Skeletal muscle satellite cell (primary cell): ENCODE data around the gene DDC. TPM values are rescaled to one million over a fixed set of nuclear protein-coding genes. Genes with fewer than 3 reads are reported as not detected.

ENCODE experiments used
- H3K27me3 ChIP-seq: 2 replicates; pipeline ENCODE4 v1.7.0; 2013; ENCODE audit warnings: low read length; ENCODE audit not compliant: control insufficient read depth, insufficient read depth
- H3K36me3 ChIP-seq: 2 replicates; pipeline ENCODE4 v1.7.0; 2013; ENCODE audit warnings: mild to moderate bottlenecking, control low read depth, low read length; ENCODE audit not compliant: insufficient read depth
- H3K4me1 ChIP-seq: 2 replicates; pipeline ENCODE4 v1.7.0; 2013; ENCODE audit warnings: low read length; ENCODE audit not compliant: control insufficient read depth, insufficient read depth
- H3K4me2 ChIP-seq: 2 replicates; pipeline ENCODE4 v1.7.0; 2013; ENCODE audit warnings: mild to moderate bottlenecking, low read length
- H3K4me3 ChIP-seq: 2 replicates; pipeline ENCODE4 v1.7.0; 2013; ENCODE audit warnings: low read length
- H3K9ac ChIP-seq: 2 replicates; pipeline ENCODE4 v1.7.0; 2013; ENCODE audit warnings: mild to moderate bottlenecking, low read depth, low read length, moderate library complexity
- H3K9me3 ChIP-seq: replicated peaks from 2 replicates; pipeline ENCODE4 v1.7.0; 2013; ENCODE audit warnings: mild to moderate bottlenecking, control low read depth, low read length
- small RNA-seq: library from RNA; depleted of rRNA; stranded (forward); fragments of <200 nt; gene quantifications from one replicate; pipeline ENCODE3, GENCODE V24; 2012

The DDC gene

DNA sequence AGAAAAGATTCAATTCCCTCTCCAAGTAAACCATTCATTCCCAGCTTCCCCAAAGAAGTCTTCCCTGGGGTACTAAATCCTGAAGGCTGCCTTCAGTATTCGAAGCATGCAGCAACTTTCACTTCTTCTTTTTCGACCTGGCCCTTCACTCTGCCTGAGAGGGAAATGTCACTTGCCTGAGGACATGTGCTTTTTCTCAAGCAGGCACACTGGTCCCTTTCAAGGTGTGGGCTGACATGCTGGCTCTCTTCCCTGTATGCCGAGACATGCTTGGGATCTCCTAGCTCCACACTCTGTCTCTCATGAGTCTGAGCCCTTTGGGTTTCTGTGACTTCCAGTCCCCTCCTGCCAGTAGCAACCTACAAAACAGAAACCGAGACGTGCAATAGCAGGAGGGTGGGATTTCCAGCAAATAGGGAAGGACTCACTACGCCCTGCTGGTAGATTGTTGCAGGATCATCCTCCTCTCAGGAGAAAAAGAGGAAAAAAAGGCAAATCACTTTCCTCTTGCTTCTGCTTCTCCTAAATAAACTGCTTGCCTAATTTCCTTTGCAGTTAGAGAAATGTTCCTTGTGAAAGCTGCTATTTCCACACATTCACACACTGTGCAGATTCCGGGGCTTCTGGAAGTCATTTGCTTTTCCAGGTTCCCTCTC lies 148.6 kb downstream of the DDC start:
- Histone ChIP-seq H3K4me1 (no peaks in the 10 kb centered on the region), H3K9ac (no peak overlapping the region), H3K9me3 (no peaks in the 10 kb centered on the region), H3K36me3 (no peaks in the 10 kb centered on the region), H3K27me3 (peaks cover 20% of the 10 kb centered on the region), H3K4me2 (no peak overlapping the region), H3K4me3 (no peak overlapping the region)

DNA sequence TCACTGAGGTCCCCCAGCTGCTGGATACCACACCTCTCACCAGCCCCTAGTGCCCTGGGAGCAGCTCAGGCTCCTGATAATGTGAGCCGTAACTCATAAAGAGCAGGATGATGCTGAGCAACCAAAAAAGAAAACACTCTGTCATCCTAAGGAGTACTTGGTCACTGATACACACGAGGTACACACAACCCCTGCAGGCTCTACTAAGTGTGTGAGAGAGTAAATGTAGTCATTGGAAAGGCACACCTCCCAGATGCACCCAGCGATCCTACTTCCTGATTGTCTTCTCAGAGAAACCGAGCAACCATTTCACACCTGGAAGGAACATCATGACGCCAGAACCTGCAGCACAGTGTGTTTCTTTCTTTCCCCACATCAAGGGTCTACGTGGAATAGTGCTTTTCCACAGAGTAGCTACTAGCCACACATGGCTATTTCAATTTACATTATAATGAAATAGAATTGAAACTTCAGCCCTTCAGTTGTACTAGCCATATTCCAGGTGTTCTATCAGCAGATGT lies 149.3 kb downstream of the DDC start:
- H3K27me3 ChIP-seq, result peaks cover 21% of the 10 kb centered on the region
- H3K9ac ChIP-seq, result no peak overlapping the region
- no peak overlapping the region for H3K4me3 ChIP-seq
- H3K4me2 ChIP-seq, result no peak overlapping the region
- no peaks in the 10 kb centered on the region for H3K4me1 ChIP-seq
- H3K36me3 ChIP-seq, result no peaks in the 10 kb centered on the region
- no peaks in the 10 kb centered on the region for H3K9me3 ChIP-seq

DNA sequence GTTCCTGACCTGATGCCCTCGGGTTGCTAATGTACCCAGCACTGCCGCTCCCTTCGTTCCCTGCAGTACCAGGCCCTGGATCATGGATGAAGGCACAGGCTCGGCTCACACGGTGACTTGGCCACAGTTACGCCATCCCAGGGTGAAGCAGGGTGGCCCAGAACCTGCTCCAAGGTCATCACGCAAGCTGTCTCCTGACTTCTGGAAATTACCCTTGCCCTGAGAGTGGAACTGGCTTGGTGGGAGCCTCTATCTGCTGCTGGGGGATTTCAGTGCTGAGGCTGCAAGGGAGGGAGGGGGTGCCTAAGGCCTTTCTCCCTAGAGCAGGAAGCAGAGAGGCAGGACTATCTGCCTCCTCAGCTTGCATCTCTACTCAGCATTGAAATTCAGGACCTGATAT lies 151.6 kb downstream of the DDC start:
- H3K9ac ChIP-seq, result no peak overlapping the region
- no peak overlapping the region for H3K4me2 ChIP-seq
- no peaks in the 10 kb centered on the region for H3K4me1 ChIP-seq
- peaks cover 24% of the 10 kb centered on the region for H3K27me3 ChIP-seq
- H3K36me3 ChIP-seq, result no peaks in the 10 kb centered on the region
- H3K4me3 ChIP-seq, result no peak overlapping the region
- H3K9me3 ChIP-seq, result no peaks in the 10 kb centered on the region

DNA sequence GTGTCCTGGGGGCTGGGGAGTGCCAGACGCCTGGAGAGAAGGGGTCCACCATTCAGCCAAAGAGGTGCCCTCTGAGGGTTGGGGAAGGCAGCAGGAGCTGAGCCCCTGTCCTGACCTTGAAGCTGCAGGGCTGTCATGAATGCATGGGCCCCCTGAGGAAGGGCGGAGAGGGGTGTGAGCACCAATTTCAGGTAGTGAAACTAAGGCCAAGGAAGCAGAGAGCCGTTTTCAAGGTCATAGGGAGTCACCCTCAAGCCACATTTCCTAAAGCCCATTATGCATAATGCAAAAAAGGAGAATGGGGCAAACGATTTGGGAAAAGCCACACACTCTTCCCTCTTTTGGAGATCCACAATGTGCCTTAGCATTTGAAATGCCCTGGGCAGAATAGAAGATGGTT lies 152.2 kb downstream of the DDC start:
- no peak overlapping the region for H3K4me2 ChIP-seq
- peaks cover 29% of the 10 kb centered on the region for H3K27me3 ChIP-seq
- H3K9me3 ChIP-seq, result no peaks in the 10 kb centered on the region
- H3K9ac ChIP-seq, result no peak overlapping the region
- H3K4me3 ChIP-seq, result no peak overlapping the region
- H3K4me1 ChIP-seq, result no peaks in the 10 kb centered on the region
- H3K36me3 ChIP-seq, result no peaks in the 10 kb centered on the region

DNA sequence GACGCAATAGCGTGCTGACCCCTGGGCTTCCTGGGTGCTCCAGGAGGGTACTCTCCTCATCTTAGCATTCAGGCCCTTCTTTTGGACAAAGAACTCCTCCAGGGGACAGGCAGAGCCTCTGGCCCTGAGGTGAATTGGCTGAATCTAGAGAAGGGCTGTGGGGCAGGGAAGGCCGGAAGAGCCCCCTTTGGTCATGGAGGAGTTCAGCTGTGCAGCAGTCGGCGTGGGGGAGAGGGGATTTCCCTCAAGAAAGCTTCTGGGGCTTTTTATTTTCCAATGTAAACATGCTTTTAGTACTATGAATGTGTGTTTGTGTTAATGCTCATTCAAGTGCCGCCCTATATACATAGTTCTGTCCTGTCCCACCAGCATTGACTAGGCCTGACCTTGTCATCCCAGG lies 153.9 kb downstream of the DDC start:
- Histone ChIP-seq H3K9me3 (no peaks in the 10 kb centered on the region), H3K27me3 (peaks cover 32% of the 10 kb centered on the region), H3K36me3 (no peaks in the 10 kb centered on the region), H3K4me1 (no peaks in the 10 kb centered on the region), H3K4me3 (no peak overlapping the region), H3K9ac (no peak overlapping the region), H3K4me2 (no peak overlapping the region)

DNA sequence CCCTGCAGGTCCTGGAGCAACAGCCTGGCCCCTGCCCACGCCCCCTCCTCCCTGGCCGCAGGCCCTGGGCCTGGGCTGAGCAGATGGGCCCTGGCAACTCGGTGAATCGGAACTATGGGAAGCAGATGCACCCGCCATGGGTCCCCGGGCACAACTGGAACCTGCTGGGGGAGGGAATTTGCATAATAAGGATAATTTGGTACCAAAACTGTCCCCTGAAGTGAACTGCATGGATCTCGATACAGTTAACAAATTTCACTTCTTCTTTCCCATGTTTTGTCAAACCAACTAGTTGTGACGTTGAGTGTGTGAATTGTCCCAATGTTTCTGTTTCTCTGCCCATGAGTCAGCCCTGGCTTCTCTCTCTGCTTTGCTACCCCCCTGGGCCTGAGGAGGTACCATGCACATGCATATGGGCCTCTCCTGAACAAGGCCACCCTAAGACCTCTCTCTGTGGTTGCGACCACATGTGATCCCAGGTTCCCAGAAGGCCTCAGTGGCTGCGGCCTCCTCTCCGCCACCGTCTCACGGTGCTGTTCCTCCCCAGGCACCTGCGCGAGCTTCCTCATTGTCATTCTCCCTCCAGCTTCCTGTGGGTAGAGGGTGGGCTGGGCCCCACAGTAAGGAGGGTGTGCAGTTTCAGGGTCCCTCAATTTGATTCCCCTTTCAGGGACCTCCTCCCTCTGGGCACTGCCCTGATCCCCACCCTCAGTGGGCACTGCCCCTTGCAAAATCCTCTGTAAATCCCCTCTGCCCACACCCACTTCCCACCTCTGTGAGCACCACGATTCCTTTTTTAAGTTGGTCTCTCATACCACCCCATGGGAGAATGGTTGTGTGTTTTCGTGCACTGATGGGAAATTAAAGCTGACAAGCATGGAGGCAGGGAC lies 155.1 kb downstream of the DDC start:
- Histone ChIP-seq H3K27me3 (peaks cover 22% of the 10 kb centered on the region), H3K4me3 (no peak overlapping the region), H3K9ac (no peak overlapping the region), H3K9me3 (no peaks in the 10 kb centered on the region), H3K4me2 (no peak overlapping the region), H3K4me1 (no peaks in the 10 kb centered on the region), H3K36me3 (no peaks in the 10 kb centered on the region)

Small RNA genes within 50 kb of the gene (small RNA-seq; reads per million reads assigned to genes)
- not detected for gene RNU6-1091P
